IMR-90 (cell line): Measurements from ENCODE around the gene ADAM15. TPM values are rescaled to one million over a fixed set of nuclear protein-coding genes. Genes with fewer than 3 reads are reported as not detected.

Experiments
- ATAC-seq: fragments of 200-7000 bp; cut with Tn5 transposase; 2 replicates; pipeline ENCODE4 v1.9.1; 2020; ENCODE audit warnings: low read depth, mild to moderate bottlenecking, moderate library complexity
- BruUV-seq: library from RNA; stranded (reverse); fragments of 400-500 nt; replicated peaks from 2 replicates; lab custom pipeline; 2021; lab: Mats Ljungman, UMichigan
- CTCF ChIA-PET: fragments of 300-600 bp; formaldehyde crosslinking; extraction: SDS; loops from one replicate; lab custom pipeline; 2021; ENCODE audit warnings: antibody characterized with exemption; lab: Yijun Ruan, JAX
- POLR2A ChIA-PET: fragments of 300-600 bp; sonication (Branson Sonifier 250); formaldehyde crosslinking; loops from one replicate; lab custom pipeline; 2022; ENCODE audit warnings: antibody characterized with exemption; ENCODE audit not compliant: unreplicated experiment; lab: Charles Lee
- DNase-seq: peaks from one replicate; pipeline ENCODE4 v3.0.0; 2013
- H2AFZ ChIP-seq: replicated peaks from 2 replicates; pipeline ENCODE3; 2013; ENCODE audit warnings: low read length, mild to moderate bottlenecking; ENCODE audit not compliant: poor library complexity
- H2AK5ac ChIP-seq: 2 replicates; pipeline ENCODE4 v1.6.1; 2013; ENCODE audit warnings: low read depth, low read length, inconsistent platforms
- H2AK9ac ChIP-seq: replicated peaks from 2 replicates; pipeline ENCODE3; 2013; ENCODE audit warnings: mild to moderate bottlenecking, low read depth, low read length, moderate library complexity; ENCODE audit not compliant: poor library complexity
- H2BK120ac ChIP-seq: 2 replicates; pipeline ENCODE4 v1.6.1; 2013; ENCODE audit warnings: low read depth, low read length, inconsistent platforms
- H2BK15ac ChIP-seq: 3 replicates; pipeline ENCODE4 v1.6.1; 2013; ENCODE audit warnings: low read depth, low read length, inconsistent platforms
- H2BK20ac ChIP-seq: 2 replicates; pipeline ENCODE4 v1.6.1; 2013; ENCODE audit warnings: low read depth, mild to moderate bottlenecking, inconsistent platforms, low read length, moderate library complexity
- H2BK5ac ChIP-seq: 2 replicates; pipeline ENCODE4 v1.6.1; 2013; ENCODE audit warnings: mild to moderate bottlenecking, low read depth, low read length, inconsistent platforms; ENCODE audit not compliant: poor library complexity, severe bottlenecking
- H3K14ac ChIP-seq: replicated peaks from 2 replicates; pipeline ENCODE4 v1.6.1; 2013; ENCODE audit warnings: low read depth, low read length, inconsistent platforms
- H3K18ac ChIP-seq: 2 replicates; pipeline ENCODE4 v1.6.1; 2013; ENCODE audit warnings: low read depth, low read length, control low read depth
- H3K23ac ChIP-seq: 2 replicates; pipeline ENCODE4 v1.6.1; 2013; ENCODE audit warnings: low read depth, low read length, inconsistent platforms
- H3K27ac ChIP-seq: 2 replicates; pipeline ENCODE4 v1.5.1; 2013; ENCODE audit warnings: mild to moderate bottlenecking, control low read depth, low read length; ENCODE audit not compliant: insufficient read depth
- H3K27me3 ChIP-seq: 2 replicates; pipeline ENCODE4 v1.6.1; 2013; ENCODE audit warnings: low read length; ENCODE audit not compliant: control insufficient read depth, insufficient read depth
- H3K36me3 ChIP-seq: 2 replicates; pipeline ENCODE4 v1.6.1; 2013; ENCODE audit warnings: low read length, mixed read lengths; ENCODE audit not compliant: control insufficient read depth, insufficient read depth
- H3K4ac ChIP-seq: 2 replicates; pipeline ENCODE4 v1.6.1; 2013; ENCODE audit warnings: low read depth, low read length, inconsistent platforms
- H3K4me1 ChIP-seq: 2 replicates; pipeline ENCODE4 v1.6.1; 2013; ENCODE audit warnings: low read length, mixed read lengths; ENCODE audit not compliant: control insufficient read depth, insufficient read depth
- H3K4me2 ChIP-seq: 2 replicates; pipeline ENCODE4 v1.6.1; 2013; ENCODE audit warnings: low read depth, mild to moderate bottlenecking, control low read depth, low read length, moderate library complexity
- H3K4me3 ChIP-seq: 2 replicates; pipeline ENCODE4 v1.5.1; 2013; ENCODE audit warnings: low read depth, mild to moderate bottlenecking, control low read depth, low read length, moderate library complexity; ENCODE audit not compliant: insufficient read depth
- H3K56ac ChIP-seq: 2 replicates; pipeline ENCODE4 v1.6.1; 2013; ENCODE audit warnings: low read length, inconsistent platforms; ENCODE audit not compliant: insufficient read depth; ENCODE audit errors: extremely low read depth
- H3K79me1 ChIP-seq, 2 experiments: 2 replicates each; pipeline ENCODE4 v1.6.1; 2013; ENCODE audit warnings: low read length in 2 of 2, inconsistent platforms in 1 of 2, low read depth in 1 of 2
- H3K9ac ChIP-seq: 2 replicates; pipeline ENCODE4 v1.6.1; 2013; ENCODE audit warnings: low read depth, low read length, control low read depth
- H3K9me1 ChIP-seq: 2 replicates; pipeline ENCODE4 v1.6.1; 2013; ENCODE audit warnings: low read length, inconsistent platforms; ENCODE audit not compliant: insufficient read depth
- H3K9me3 ChIP-seq: 2 replicates; pipeline ENCODE4 v1.6.1; 2013; ENCODE audit warnings: low read length; ENCODE audit not compliant: control insufficient read depth, insufficient read depth
- H4K20me1 ChIP-seq: 2 replicates; pipeline ENCODE4 v1.6.1; 2013; ENCODE audit warnings: low read length, inconsistent platforms; ENCODE audit not compliant: insufficient read depth
- H4K5ac ChIP-seq: 2 replicates; pipeline ENCODE4 v1.6.1; 2013; ENCODE audit warnings: mild to moderate bottlenecking, low read depth, low read length, control low read depth
- H4K8ac ChIP-seq, 2 experiments: 2 replicates each; pipeline ENCODE4 v1.6.1; 2013; ENCODE audit warnings: low read depth in 2 of 2, low read length in 2 of 2, control low read depth in 1 of 2, inconsistent platforms in 1 of 2
- H4K91ac ChIP-seq: 2 replicates; pipeline ENCODE4 v1.6.1; 2013; ENCODE audit warnings: low read depth, low read length, inconsistent platforms; ENCODE audit not compliant: insufficient read depth
- CHD1 ChIP-seq: IDR thresholded peaks from 2 replicates; pipeline ENCODE4 v1.6.1; 2012; ENCODE audit warnings: low read depth, low read length, improper control_type of control experiment
- ELK1 ChIP-seq: fragments of 150-350 bp; IDR thresholded peaks from 2 replicates; pipeline ENCODE4 v1.6.1; 2016; ENCODE audit warnings: low read depth, mild to moderate bottlenecking, low read length, moderate library complexity, borderline replicate concordance
- MXI1 ChIP-seq: IDR thresholded peaks from 2 replicates; pipeline ENCODE4 v1.6.1; 2012; ENCODE audit warnings: low read depth, mild to moderate bottlenecking, low read length, moderate library complexity, borderline replicate concordance
- RAD21 ChIP-seq: IDR thresholded peaks from 2 replicates; pipeline ENCODE4 v1.6.1; 2012; ENCODE audit warnings: low read length, improper control_type of control experiment
- SMC3 ChIP-seq: fragments of 150-350 bp; IDR thresholded peaks from 2 replicates; pipeline ENCODE4 v1.6.1; 2016; ENCODE audit warnings: low read depth, mild to moderate bottlenecking, antibody characterized with exemption, low read length, moderate library complexity
- USF2 ChIP-seq: fragments of 150-350 bp; IDR thresholded peaks from 2 replicates; pipeline ENCODE4 v1.6.1; 2017; ENCODE audit warnings: mild to moderate bottlenecking, antibody characterized with exemption, low read length, low read depth
- WGBS, 2 experiments: methylation state at CpG; one replicate each; pipeline versions ENCODE4 v1.1.5 to v1.1.7; 2013; ENCODE audit warnings: missing lambda C conversion rate in 2 of 2; ENCODE audit not compliant: insufficient read length in 1 of 2; ENCODE audit errors: extremely low coverage in 2 of 2; 5-methylcytosine and 5-hydroxymethylcytosine counted together
- dilution Hi-C: fragments of 300-500 bp; cut with HindIII; formaldehyde crosslinking; loops from one replicate; pipeline ENCODE4 v1.14.3; 2018; ENCODE audit warnings: low sequenced_read_pairs; ENCODE audit not compliant: unreplicated experiment
- in situ Hi-C: fragments of 300-500 bp; cut with MboI; formaldehyde crosslinking; loops from 3 replicates; pipeline ENCODE4 v1.14.3; 2019; ENCODE audit warnings: low sequenced_read_pairs, inconsistent platforms, mixed read lengths
- intact Hi-C: fragments of 100-400 bp; cut with micrococcal nuclease; formaldehyde crosslinking; loops from 2 replicates; pipeline ENCODE4 v1.10.0; 2022
- polyA plus RNA-seq, 3 experiments: library from polyadenylated mRNA; depleted of rRNA; stranded (reverse); fragments of >200 nt; gene quantifications; 2 replicates each; pipeline ENCODE4 v1.2.3, GENCODE V29; 2012; ENCODE audit warnings: low replicate concordance in 1 of 3
- total RNA-seq: library from RNA; depleted of rRNA; stranded (reverse); fragments of >200 nt; gene quantifications from 2 replicates; pipeline ENCODE4 v1.2.3, GENCODE V29; 2012

The ADAM15 gene
- total and polyA plus RNA-seq, 2 of the 4 experiments (the other 2 are of a cell fraction): 25.6 to 52.4 TPM

GRCh38 chr1:155107309-155108264, 56.5 kb downstream of the ADAM15 start:
- ATAC-seq (no peak), DNase-seq (no peak)
- Histone ChIP-seq H2AFZ (no peak overlapping the region), H3K79me1 (no peaks in the 10 kb centered on the region), H3K18ac (no peak overlapping the region), H3K4me3 (no peak overlapping the region), H3K23ac (no peak overlapping the region), H4K8ac (no peak overlapping the region), H2BK15ac (no peak overlapping the region), H2AK9ac (no peak overlapping the region), H4K20me1 (no peaks in the 10 kb centered on the region), H3K9ac (no peak overlapping the region), H3K4me1 (no peaks in the 10 kb centered on the region), H4K5ac (no peak overlapping the region), H2BK5ac (no peak overlapping the region), H3K4ac (no peak overlapping the region), H3K4me2 (no peak overlapping the region), H2BK120ac (no peak overlapping the region), H4K91ac (no peak overlapping the region), H3K56ac (no peak overlapping the region), H3K36me3 (no peaks in the 10 kb centered on the region), H3K9me3 (no peaks in the 10 kb centered on the region), H2AK5ac (no peak overlapping the region), H2BK20ac (no peak overlapping the region), H3K14ac (no peak overlapping the region), H3K27me3 (peaks cover 57% of the 10 kb centered on the region), H3K27ac (no peak overlapping the region), H3K9me1 (no peaks in the 10 kb centered on the region)
- WGBS, 2 experiments: 46% methylated on average over 6 of the region's 12 CpGs; no CpG with 5 or more reads in 1 of the 2 experiments
- no TSS peak for BruUV-seq
- intact Hi-C loops: no loop called here
- in situ Hi-C loops: no loop called here
- dilution Hi-C loops: no loop called here
- ChIA-PET POLR2A (no interaction called here), CTCF (no interaction called here)
- no peak for TF ChIP-seq CHD1
- TF ChIP-seq USF2: no peak
- no peak for TF ChIP-seq SMC3
- TF ChIP-seq RAD21: no peak
- TF ChIP-seq ELK1: no peak
- TF ChIP-seq MXI1: no peak
